CD4-positive, alpha-beta T cell treated with Interleukin-6 for 4 hours (primary cell): ENCODE measurements around the gene A4GALT.
A peak's percentile ranks its signal among the peaks of the same experiment; 100 is the strongest.
"Not testable (repeated sequence)": the region's sequence is repeated elsewhere in the genome, so short reads cannot be mapped to it uniquely, and the experiment has no call there.

ENCODE experiments used
- DNase-seq: peaks from one replicate; pipeline ENCODE4 v3.0.0-alpha.2; 2020; ENCODE audit warnings: mixed read lengths

A4GALT gene

GRCh38 chr22:42680648-42681047 is 40.0 kb downstream of the A4GALT start:
- no peak for DNase-seq

DNA sequence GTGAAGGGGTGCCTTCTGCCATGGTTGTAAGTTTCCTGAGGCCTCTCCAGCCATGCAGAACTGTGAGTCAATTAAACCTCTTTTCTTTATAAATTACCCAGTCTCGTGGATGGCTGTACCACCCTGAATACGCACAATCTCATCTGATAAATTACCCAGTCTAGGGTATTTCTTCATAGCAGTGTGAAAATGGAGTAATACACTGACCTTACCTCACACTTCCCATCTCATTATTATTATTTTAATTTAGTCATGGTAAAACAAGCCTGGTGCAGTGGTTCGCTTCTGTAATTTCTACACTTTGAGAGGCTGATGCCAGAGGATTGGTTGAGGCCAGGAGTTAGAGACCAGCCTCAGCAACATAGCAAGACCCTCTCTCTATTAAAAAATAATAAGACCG is 41.0 kb downstream of the A4GALT start:
- DNase-seq = no peak

- no peak for DNase-seq
Observed at GRCh38 chr22:42678894-42679293, 41.8 kb downstream of the A4GALT start.

DNA sequence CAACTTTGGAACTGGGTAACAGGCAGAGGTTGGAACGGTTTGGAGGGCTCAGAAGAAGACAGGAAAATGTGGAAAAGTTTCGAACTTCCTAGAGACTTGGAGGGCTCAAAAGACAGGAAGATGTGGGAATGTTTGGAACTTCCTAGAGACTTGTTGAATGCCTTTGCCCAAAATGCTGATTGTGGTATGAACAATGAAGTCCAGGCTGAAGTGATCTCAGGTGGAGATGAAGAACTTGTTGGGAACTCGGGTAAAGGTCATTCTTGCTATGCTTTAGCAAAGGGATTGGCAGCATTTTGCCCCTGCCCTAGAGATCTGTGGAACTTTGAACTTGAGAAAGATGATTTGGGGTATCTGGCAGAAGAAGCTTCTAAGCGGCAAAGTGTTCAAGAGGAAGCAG is 42.7 kb downstream of the A4GALT start:
- not testable (repeated sequence) for DNase-seq

GRCh38 chr22:42676059-42676607 is 44.5 kb downstream of the A4GALT start:
- no peak for DNase-seq

GRCh38 chr22:42673898-42674401 is 46.7 kb downstream of the A4GALT start:
- DNase-seq = no peak

DNA sequence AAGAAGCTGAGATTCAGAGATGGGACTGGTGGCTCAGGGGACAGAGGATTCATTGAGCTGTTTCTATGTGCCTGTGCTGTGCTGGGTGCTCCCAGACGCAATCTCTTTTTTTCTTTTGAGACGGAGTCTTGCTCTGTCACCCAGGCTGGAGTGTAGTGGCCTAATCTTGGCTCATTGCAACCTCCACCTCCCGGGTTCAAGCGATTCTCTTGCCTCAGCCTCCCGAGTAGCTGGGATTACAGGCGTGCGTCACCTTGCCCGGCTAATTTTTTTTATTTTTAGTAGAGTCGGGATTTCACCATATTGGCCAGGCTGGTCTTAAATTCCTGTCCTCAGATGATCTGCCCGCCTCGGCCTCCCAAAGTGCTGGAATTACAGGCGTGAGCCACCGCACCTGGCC is 47.6 kb downstream of the A4GALT start:
- DNase-seq = not testable (repeated sequence)

DNA sequence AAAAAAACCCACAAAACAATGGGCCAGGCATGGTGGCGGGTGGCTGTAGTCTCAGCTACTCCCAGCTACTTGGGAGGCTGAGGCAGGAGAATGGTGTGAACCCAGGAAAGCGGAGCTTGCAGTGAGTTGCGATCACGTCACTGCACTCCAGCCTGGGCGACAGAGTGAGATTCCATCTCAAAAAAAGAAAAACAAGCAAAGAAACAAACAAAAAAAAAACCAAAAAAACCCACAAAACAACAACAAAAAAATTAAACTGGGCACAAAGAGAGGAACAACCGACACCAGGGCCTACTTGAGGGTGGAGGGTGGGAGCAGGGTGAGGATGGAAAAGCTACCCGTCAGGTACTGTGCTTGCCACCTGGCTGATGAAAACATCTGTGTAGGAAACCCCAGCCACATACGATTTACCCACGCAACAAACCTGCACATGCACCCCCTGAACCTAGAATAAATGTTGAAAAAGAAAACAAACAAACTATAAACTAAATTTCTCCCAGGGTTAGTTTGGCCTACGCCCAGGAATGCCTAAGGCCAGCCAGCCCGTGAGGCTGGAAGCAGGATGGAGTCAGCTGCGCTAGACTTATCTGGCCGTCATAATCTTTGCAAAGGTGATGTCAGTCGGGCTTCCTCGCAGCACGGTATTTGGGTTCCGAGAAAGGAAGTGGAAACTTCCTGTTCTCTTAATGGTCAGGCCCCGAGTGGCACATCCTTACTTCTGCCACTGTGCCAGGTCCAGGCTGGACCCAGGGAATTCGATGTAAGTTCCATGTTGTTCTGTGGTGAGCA is 49.6 kb downstream of the A4GALT start:
- DNase-seq = no peak

DNA sequence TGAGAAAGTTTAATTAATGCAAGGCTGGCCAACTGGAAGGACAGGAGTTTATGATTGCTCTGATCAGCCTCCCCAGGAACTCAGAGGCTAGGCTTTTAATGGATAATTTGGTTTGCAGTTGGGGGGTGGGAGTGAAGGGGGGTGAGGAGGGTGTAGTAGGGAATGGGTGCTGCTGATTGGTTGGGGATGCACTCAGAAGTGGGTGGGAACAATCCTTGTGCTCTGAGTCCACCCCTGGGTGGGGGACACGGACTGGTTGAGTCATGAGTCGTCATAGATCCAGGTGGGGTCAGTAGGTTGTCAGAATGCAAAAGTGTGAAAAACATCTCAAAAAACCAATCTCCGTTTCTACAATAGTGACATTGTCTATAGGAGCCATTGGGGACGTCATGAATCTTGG is 50.6 kb downstream of the A4GALT start:
- DNase-seq = no peak

- not testable (repeated sequence) for DNase-seq
Observed at GRCh38 chr22:42666393-42666792, 54.3 kb downstream of the A4GALT start.

- DNase-seq = no peak
Observed at GRCh38 chr22:42664976-42665831, 55.5 kb downstream of the A4GALT start.

GRCh38 chr22:42661985-42662831 is 58.5 kb downstream of the A4GALT start:
- peak; percentile 87 for DNase-seq

DNA sequence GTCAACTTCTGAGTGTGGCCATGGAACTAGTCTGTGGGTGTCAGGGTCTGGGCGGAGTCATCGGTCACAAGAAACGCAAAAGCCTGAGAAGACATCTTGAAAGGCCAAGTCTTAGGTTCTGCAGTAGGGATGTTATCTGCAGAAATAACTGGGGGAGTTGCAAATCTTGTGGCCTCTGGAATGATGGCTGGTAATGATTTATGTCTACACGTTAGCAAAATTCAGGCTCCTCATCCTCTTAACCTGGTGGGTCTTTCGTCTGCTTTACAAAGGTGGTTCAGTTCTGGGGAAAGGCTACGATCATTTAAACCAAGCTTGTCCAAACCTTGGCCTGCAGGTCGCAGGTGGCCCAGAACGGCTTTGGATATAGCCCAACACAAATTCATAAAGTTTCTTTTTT is 64.1 kb downstream of the A4GALT start:
- DNase-seq = no peak

DNA sequence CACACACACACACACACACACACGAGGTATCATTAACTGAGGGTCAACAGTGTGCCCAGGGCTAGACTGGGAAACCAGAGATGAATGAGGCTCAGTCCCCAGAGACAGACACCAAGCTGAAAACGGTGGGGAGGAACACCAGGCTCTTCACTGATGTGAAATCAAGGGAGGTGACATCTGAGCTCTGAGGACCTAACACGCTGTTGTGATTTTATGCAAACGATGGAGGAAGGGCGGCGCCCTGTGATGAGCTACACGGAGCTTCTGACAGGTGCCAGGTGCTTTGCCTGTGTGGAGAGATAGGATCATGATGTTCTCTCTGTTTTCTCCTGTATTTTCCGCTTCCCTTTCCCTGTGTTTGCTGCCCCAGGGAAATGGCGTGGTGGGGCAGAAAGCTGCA is 65.0 kb downstream of the A4GALT start:
- DNase-seq = no peak

DNA sequence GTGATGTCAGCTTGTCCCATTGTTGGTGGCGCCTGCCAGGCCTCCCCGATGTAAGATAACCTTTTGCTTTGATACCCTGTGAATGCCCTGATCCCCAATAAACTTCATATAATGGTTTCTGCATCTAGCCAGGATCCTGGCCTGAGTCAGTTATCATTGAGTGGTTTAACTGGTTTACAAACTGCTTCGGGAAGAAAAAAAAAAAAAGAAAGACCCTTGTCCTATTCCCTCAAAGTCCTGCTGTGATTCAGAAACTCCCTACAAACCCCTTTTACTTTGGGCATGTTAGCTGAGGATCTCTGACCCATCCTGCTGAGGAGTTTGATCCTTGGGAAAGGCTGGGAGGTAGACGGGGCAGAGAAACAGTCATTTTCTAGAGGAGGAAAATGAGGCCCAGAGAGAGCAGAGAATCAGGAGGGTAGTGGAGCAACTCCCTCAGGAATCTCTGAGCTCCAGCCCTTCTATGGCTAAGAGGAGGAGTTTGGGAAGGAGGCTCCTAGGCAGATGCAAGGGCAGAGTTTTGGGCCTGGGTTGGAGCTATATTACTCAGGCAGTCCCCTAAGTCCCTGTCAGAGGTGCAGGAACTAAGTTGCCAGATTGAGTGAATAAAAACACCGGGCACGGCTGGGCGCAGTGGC is 66.1 kb downstream of the A4GALT start:
- no peak for DNase-seq

DNA sequence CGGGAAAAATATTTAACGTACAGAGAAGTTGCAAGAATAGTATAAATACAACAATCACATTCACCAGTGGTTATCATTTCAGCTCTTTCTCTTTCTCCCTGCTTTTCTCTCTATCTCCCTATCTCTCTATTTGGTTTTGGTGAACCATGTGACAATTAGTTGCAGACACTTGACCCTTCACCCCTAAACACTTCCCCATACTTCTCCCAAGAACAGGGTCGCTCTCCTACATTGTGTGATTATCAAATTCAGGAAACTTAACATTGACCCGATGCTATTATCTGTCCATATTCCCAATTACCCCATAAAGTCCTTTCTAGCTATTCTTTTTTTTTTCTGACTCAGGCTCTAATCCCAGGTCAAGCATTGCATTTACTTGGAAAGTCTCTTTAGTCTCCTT is 66.7 kb downstream of the A4GALT start:
- DNase-seq = no peak

DNA sequence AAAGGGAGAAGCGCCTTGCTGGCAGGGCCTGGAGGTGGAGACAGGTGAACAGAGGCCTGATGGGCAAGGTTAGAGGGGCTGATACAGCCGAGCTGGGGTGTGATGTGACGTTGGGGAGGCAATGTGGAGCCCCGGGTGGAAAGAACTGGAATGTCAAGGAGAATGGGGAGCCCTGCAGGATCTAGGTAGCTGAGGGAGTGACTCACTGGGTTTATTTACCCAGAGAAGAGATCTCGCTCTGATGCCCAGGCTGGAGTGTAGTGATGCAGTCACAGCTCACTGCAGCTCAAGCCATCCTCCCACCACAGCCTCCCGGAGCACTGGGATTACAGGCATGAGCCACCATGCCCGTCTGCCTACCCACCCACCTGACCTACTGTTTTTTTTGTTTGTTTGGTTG is 69.5 kb downstream of the A4GALT start:
- DNase-seq = no peak

DNA sequence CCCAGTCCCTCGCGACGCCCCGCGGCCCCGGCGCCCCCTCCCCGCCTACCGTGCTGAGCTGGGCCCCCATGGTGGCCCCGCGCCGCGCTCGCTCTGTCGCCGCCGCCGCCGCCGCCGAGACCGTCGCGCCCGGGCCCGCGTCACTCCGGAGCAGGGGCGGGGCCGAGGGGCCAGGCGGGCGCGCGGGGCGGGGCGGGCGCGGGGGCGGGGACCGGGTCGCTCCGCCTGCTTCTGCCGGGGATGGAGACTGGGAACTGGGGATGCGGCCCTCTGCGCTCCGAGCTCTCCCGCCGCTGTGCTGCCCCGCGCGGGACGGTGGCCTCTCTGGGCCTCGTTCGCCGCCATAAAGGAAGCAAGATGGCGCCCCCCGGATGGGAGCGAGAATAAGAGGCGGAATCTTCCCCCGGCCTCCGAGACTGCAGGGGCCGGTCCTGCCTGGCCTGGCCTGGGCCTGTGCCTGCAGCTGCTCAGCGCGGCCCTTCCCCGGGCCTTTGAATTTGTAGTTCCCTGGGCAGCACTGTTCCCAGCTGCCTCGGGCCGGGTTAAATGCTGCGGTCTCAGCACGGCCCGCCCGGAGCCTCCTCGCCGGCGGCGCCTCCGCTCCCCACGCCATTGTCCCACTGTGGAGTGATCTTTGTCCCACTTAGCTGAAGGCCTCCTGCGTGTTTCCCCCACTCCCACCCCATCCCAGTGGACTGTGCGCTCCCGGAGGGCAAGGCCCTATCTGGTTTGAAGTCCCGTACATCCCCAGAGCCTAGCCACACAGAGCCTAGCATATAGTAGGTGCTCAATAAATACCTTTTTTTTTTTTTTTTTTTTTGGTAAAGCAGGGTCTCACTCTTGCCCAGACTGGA is 71.2 kb downstream of the A4GALT start, which contains the start of gene CYB5R3:
Gene CYB5R3, minus strand, starts transcription at position 147 of the 854 bp plus-strand sequence. Its CDS starts 77 bp downstream, at position 70.
- DNase-seq = peak; percentile 83

DNA sequence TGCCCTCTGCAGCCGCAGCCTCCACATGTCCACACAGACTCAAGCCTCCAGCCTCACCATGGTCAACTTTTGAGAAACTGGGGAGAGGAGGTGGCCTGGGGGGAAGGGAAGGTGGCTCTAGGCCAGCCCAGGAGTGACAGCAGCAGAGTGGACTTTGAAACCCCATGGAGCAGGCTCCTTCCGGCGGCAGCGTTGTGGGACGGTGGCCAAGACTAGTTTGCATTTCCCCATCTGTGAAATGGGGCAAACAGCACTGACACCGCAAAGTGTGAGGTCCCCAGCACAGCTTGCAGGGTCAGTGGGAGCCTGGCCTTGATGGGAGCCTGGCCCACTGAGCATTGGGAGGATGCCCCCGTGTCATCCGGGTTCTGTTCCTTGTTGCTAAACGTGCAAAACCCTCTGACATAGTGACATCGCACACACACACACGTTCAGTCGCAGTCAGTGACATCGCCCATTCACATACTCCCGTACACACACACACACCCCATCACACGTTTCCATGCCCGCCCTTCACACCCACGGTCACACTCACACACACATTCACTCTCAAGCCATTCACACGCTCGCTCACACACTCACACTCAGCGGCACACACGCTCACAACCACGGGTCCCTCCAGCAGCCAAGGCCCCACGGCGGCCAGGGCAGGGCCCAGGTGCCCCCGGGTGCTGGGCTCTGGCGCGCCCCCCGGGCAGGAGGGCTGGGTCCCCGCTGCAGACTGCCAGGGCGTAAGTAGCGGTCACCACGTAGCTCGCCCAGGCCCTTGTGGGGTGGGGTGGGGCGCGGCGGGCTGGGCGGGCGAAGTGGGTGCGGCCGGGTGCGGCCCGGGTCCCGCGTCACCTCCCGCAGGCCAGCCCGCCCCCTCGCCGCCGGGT is 72.1 kb downstream of the A4GALT start:
- DNase-seq = no peak

GRCh38 chr22:42648017-42648367 is 72.7 kb downstream of the A4GALT start:
- no peak for DNase-seq
